Left lung (tissue), 10 donors: ENCODE data around the gene AGXT. TPM values are rescaled to one million over a fixed set of nuclear protein-coding genes. Genes with fewer than 3 reads are reported as not detected.

Source experiments
- ATAC-seq: fragments of 200-7000 bp; cut with Tn5 transposase; one replicate; pipeline ENCODE4 v1.9.1; 2020; ENCODE audit warnings: moderate library complexity
- DNase-seq, 4 donors: peaks; one replicate each; pipeline ENCODE4 v3.0.0-alpha.2; 2013 to 2020
- H3K27ac ChIP-seq, 2 donors: fragments of 200-600 bp; sonication (generic) in 1 of 2; one replicate each; pipeline versions ENCODE4 v1.5.0 to v1.8.0; 2020 to 2021
- H3K27me3 ChIP-seq, 2 donors: fragments of 200-600 bp; sonication (generic) in 1 of 2; one replicate each; pipeline versions ENCODE4 v1.5.0 to v1.8.0; 2020 to 2021
- H3K36me3 ChIP-seq, 2 donors: fragments of 200-600 bp; sonication (generic) in 1 of 2; one replicate each; pipeline versions ENCODE4 v1.5.0 to v1.8.0; 2020 to 2021
- H3K4me1 ChIP-seq, 2 donors: fragments of 200-600 bp; one replicate each; pipeline ENCODE4 v1.8.0; 2021
- H3K4me3 ChIP-seq, 2 donors: fragments of 200-600 bp; sonication (generic) in 1 of 2; one replicate each; pipeline versions ENCODE4 v1.5.0 to v1.8.0; 2020 to 2021; ENCODE audit warnings: mild to moderate bottlenecking in 1 of 2
- H3K9me3 ChIP-seq, 2 donors: fragments of 200-600 bp; sonication (generic) in 1 of 2; one replicate each; pipeline versions ENCODE4 v1.5.0 to v1.8.0; 2020 to 2021
- intact Hi-C, 2 donors: fragments of 100-400 bp; cut with DNase I; formaldehyde crosslinking; loops; one replicate each; pipeline versions ENCODE4 v1.11.2 to v1.14.2; 2022
- polyA plus RNA-seq, 6 donors: library from polyadenylated mRNA; unstranded; fragments of 120-200 nt; gene quantifications; one replicate each; pipeline ENCODE4 v1.2.1, GENCODE V29; 2013; ENCODE audit not compliant: insufficient read length in 6 of 6
- total RNA-seq, 2 donors: library from RNA; stranded (reverse); fragmentation: NEBNext Ultra II Directional; extraction: Animal tissue kit (Norgen Biotek cat#: 25700); gene quantifications; one replicate each; pipeline ENCODE4 v1.2.1, GENCODE V29; 2021
- TF ChIP-seq, protein P1 (sequence below), 2 donors: fragments of 200-600 bp; sonication (generic) in 1 of 2; IDR thresholded peaks; one replicate each; pipeline versions ENCODE4 v1.5.0 to v1.8.0; 2021; ENCODE audit warnings: antibody characterized with exemption in 2 of 2
- donor health status: DM: no; HTN: yes; CAD: no.
- donor health status: DM: no; HTN: no; CAD: no.

The AGXT gene
- total and polyA plus RNA-seq, 8 donors: 0.11 to 0.17 (median 0.12) TPM; not detected in 4

DNA sequence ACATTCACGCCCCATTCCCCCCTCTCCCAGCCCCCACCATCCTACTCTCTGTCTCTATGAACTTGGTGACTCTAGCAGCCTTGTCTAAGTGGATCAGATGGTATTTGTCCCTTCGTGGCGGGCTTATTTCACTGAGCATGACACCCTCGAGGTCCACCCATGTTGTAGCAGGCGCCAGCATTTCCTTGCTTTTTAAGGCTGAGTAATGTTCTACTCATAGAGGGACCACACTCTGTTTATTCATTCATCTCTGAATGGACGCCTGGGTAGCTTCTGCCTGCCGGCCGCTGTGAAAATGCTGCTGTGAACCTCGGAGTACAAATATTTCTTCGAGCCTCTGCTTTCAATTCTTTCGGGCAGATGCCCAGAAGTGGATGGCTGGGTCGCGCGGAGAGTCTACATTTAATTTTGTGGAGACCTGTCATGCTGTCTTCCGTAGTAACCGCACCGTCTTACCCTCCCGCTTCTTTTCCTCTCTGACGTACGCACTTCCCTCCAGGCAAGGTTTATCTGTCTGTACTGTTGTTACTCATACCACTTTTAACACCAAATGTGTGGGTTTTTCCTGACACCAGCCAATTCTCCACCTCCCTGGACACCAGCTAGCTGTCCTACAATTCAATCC, 43.1 kb downstream of the AGXT start:
- intact Hi-C loops: no loop called here
- no peaks in the 10 kb centered on the region for H3K9me3 ChIP-seq
- H3K27me3 ChIP-seq: peaks cover 3 to 24% of the 10 kb centered on the region in 2 donors
- DNase-seq (no peak), ATAC-seq (no peak)
- H3K27ac ChIP-seq: no peak overlapping the region
- TF ChIP-seq, protein P1, sequence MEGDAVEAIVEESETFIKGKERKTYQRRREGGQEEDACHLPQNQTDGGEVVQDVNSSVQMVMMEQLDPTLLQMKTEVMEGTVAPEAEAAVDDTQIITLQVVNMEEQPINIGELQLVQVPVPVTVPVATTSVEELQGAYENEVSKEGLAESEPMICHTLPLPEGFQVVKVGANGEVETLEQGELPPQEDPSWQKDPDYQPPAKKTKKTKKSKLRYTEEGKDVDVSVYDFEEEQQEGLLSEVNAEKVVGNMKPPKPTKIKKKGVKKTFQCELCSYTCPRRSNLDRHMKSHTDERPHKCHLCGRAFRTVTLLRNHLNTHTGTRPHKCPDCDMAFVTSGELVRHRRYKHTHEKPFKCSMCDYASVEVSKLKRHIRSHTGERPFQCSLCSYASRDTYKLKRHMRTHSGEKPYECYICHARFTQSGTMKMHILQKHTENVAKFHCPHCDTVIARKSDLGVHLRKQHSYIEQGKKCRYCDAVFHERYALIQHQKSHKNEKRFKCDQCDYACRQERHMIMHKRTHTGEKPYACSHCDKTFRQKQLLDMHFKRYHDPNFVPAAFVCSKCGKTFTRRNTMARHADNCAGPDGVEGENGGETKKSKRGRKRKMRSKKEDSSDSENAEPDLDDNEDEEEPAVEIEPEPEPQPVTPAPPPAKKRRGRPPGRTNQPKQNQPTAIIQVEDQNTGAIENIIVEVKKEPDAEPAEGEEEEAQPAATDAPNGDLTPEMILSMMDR (IDR thresholded peaks at IDR 0.05): no peak
- peaks cover 7 to 24% of the 10 kb centered on the region in 2 donors for H3K4me1 ChIP-seq
- no peaks in the 10 kb centered on the region for H3K36me3 ChIP-seq
- H3K4me3 ChIP-seq: no peak overlapping the region

DNA sequence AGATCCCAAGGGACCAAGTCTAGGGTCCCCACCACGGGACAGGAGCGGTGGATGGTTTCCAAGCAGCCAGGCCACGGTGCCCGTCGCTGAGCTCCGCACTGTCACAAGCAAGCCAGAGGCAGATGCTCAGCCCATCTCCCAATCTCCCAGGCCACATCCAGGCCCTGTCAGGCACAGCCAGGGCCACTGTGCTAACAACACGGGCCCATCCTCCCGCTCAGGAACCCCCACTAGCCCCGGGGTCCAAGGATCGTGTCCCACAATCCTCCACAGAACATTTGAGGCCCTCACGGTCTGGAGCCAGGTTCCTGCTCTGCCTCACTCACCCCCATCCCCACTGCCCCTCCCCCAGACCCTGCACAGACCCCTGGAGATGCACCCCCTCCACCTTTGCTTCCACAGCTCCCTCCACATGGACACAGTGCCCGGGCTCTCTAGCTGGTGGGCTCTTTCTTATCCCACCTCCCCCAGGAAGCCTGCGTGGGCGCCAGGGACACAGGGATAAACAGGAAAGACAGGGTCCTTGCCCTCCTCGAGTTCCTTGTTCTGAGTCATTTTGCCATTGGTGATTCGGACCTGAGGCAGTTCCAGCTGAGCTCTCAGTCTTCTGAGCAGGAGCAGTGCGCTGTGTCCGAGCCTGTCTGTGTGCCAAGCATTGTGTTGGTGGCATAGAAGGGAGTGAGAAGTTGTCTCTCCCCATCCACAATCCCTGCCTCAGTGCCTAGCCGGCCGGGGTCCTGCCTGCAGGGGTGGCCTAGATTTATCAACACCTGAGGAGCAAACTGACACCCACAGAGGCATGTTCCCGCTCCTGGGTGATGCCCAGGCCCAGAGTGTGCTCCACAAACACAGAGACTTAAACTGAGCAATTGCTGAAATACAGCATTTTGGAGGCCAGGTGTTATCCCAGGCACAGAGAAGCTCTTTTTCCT, 44.5 kb downstream of the AGXT start:
- H3K36me3 ChIP-seq: no peaks in the 10 kb centered on the region
- TF ChIP-seq, protein P1 (IDR thresholded peaks at IDR 0.05): no peak
- intact Hi-C loops: no loop called here
- ATAC-seq: no peak
- no peak for DNase-seq
- H3K27ac ChIP-seq: peak overlapping the region; percentile 60 to 63
- H3K27me3 ChIP-seq: peaks cover 3 to 31% of the 10 kb centered on the region in 2 donors
- no peak overlapping the region for H3K4me3 ChIP-seq
- H3K4me1 ChIP-seq: peaks cover 12 to 24% of the 10 kb centered on the region in 2 donors
- H3K9me3 ChIP-seq: no peaks in the 10 kb centered on the region

DNA sequence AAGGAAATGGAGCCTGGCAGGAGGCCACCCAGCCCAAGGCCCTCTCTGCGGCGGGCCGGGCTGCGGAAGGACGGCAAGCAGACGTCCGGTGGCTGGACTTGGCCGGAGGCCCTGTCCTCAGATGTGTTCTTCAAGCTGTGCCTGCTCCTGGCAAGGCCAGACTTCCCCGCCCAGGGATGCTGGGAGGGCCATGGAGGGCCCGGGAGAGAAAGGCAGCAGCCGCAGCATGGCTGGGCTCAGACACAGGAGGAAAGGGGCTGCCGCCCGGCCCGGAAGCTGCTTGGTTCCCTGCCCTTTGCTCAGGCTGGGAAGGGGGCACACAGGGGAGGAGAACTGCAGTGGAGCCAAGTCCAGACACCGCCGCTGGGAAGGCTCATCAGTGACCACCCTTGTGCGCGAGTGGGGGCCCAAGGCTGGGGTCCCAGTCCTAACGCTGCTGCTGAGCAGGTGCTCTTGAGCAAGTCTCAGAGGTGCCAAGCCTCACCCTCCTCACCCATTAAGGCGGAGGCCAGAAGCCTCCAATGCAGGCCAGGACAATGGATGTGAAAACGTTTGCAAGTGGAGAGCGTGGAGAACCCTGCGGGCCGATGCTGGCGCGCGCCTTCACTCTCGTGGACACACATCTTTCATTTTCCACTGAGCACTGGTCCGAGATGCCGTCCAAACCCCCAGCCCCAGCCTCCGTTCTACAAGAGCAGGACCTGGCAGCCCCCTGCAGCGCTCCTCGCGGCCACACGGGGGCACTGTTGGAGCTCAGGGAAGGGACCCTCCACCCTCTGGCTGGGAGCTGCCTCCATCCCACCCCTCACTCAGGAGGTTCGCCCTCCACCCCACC, 45.4 kb downstream of the AGXT start:
- Histone ChIP-seq H3K27me3 (peaks cover 3 to 31% of the 10 kb centered on the region in 2 donors), H3K4me3 (no peak overlapping the region), H3K27ac (peak overlapping the region; percentile 60 to 63), H3K9me3 (no peaks in the 10 kb centered on the region), H3K4me1 (peaks cover 12 to 24% of the 10 kb centered on the region in 2 donors), H3K36me3 (no peaks in the 10 kb centered on the region)
- intact Hi-C loops: no loop called here
- DNase-seq: peak in 3 of 4 donors; percentile 73 to 90 (median 85)
- peak; percentile 78 for ATAC-seq
- TF ChIP-seq, protein P1 (IDR thresholded peaks at IDR 0.05): peak; percentile 82 to 93

DNA sequence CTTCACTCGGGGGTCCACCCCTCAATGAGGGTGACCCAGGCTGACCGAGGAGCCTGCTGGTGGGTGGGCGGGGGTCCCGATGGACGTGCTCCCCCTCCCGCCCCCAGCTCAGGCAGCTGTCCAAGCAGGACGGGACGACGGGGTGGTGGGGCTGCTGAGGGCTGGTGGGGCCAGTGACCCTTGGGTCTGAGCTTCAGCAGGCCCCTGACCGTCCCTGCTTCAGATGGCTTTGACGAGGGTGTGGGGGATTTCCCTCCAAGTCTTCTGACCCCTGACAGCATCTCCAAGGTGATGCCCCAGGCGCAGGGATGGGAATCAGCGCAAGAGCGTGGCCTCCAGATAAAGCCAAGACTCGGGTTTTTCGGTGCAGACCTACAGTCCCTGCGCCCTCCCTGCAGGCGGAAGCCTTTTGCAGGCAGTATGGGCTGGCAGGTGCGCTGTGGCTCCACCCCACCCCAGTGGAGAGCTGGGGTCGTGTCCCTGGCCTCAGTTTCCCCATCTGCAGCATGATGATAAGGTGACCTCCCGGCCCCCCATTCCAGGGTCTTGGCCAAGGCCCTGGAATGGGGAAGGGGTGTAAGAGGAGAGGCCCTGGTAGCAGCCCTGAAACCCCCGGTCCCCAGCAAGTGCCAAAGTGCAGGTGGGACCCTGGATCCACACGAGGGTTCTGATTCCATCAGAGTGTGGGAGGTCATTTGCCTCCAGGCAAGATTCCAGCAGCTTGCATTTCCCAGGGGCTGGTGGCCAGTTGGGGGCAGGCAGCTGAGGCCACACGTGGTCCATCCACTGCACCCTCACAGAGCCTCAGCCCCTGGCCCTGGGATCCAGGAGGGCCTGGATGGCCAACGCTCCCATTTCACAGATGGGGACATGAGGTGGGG, 46.3 kb downstream of the AGXT start:
- Histone ChIP-seq H3K4me1 (peaks cover 12 to 24% of the 10 kb centered on the region in 2 donors), H3K27me3 (peaks cover 3 to 31% of the 10 kb centered on the region in 2 donors), H3K9me3 (no peaks in the 10 kb centered on the region), H3K27ac (no peak overlapping the region), H3K36me3 (no peaks in the 10 kb centered on the region), H3K4me3 (no peak overlapping the region)
- ATAC-seq: no peak
- intact Hi-C loops: no loop called here
- DNase-seq: peak in 1 of 4 donors; percentile 58
- TF ChIP-seq, protein P1 (IDR thresholded peaks at IDR 0.05): no peak
